Mesenchymal stem cell (in vitro differentiated cells and primary cell): Measurements from ENCODE around the gene SH2D7.

Source experiments
- DNase-seq: peaks from one replicate; pipeline ENCODE4 v3.0.0-alpha.2; 2013
- H2AFZ ChIP-seq: one replicate; pipeline ENCODE4 v1.6.1; 2013; ENCODE audit warnings: low read depth, mild to moderate bottlenecking, control low read depth, inconsistent platforms, low read length, moderate library complexity
- H2AK5ac ChIP-seq: 2 replicates; pipeline ENCODE4 v1.6.1; 2013; ENCODE audit warnings: low read length, moderate library complexity, mild to moderate bottlenecking, inconsistent platforms; ENCODE audit not compliant: severe bottlenecking
- H2BK120ac ChIP-seq: one replicate; pipeline ENCODE4 v1.6.1; 2013; ENCODE audit warnings: low read depth, mild to moderate bottlenecking, inconsistent platforms, low read length, moderate library complexity
- H2BK12ac ChIP-seq, 2 experiments: one replicate each; pipeline ENCODE4 v1.6.1; 2013; ENCODE audit warnings: inconsistent platforms in 2 of 2, low read length in 2 of 2, mild to moderate bottlenecking in 2 of 2, moderate library complexity in 2 of 2, control low read depth in 1 of 2
- H2BK15ac ChIP-seq: one replicate; pipeline ENCODE4 v1.6.1; 2013; ENCODE audit warnings: mild to moderate bottlenecking, low read depth, inconsistent platforms; ENCODE audit not compliant: poor library complexity, severe bottlenecking
- H2BK5ac ChIP-seq: 2 replicates; pipeline ENCODE4 v1.6.1; 2013; ENCODE audit warnings: low read depth, mild to moderate bottlenecking, low read length, control low read depth, inconsistent platforms; ENCODE audit not compliant: poor library complexity, severe bottlenecking
- H3K14ac ChIP-seq, 2 experiments: one replicate each; pipeline ENCODE4 v1.6.1; 2013; ENCODE audit warnings: inconsistent platforms in 2 of 2, low read length in 2 of 2, control low read depth in 1 of 2, mild to moderate bottlenecking in 1 of 2, moderate library complexity in 1 of 2
- H3K18ac ChIP-seq, 2 experiments: one replicate each; pipeline ENCODE4 v1.6.1; 2013; ENCODE audit warnings: inconsistent platforms in 2 of 2, low read length in 2 of 2, control low read depth in 1 of 2, low read depth in 1 of 2, mild to moderate bottlenecking in 1 of 2
- H3K23ac ChIP-seq, 2 experiments: one replicate each; pipeline ENCODE4 v1.6.1; 2013; ENCODE audit warnings: inconsistent platforms in 2 of 2, low read length in 2 of 2, mild to moderate bottlenecking in 2 of 2, moderate library complexity in 2 of 2, control low read depth in 1 of 2
- H3K27ac ChIP-seq: 2 replicates; pipeline ENCODE4 v1.5.1; 2013; ENCODE audit warnings: mild to moderate bottlenecking, moderate library complexity, low read length, control low read depth, inconsistent platforms; ENCODE audit not compliant: poor library complexity, severe bottlenecking
- H3K27me3 ChIP-seq, 2 experiments: 2 replicates each; pipeline versions ENCODE4 v1.6.1 to v1.7.0; 2013; ENCODE audit warnings: low read length in 2 of 2, mild to moderate bottlenecking in 2 of 2, moderate library complexity in 2 of 2, control low read depth in 1 of 2, inconsistent platforms in 1 of 2; ENCODE audit not compliant: control insufficient read depth in 1 of 2, insufficient read depth in 1 of 2
- H3K36me3 ChIP-seq, 2 experiments: 2 replicates each; pipeline versions ENCODE4 v1.6.1 to v1.7.0; 2013; ENCODE audit warnings: low read length in 2 of 2, control low read depth in 1 of 2, inconsistent platforms in 1 of 2, low read depth in 1 of 2, mild to moderate bottlenecking in 1 of 2; ENCODE audit not compliant: insufficient read depth in 2 of 2, control insufficient read depth in 1 of 2
- H3K4ac ChIP-seq, 2 experiments: one replicate each; pipeline ENCODE4 v1.6.1; 2013; ENCODE audit warnings: inconsistent platforms in 2 of 2, low read length in 2 of 2, mild to moderate bottlenecking in 2 of 2, moderate library complexity in 2 of 2, control low read depth in 1 of 2, low read depth in 1 of 2
- H3K4me1 ChIP-seq: 2 replicates; pipeline ENCODE4 v1.6.1; 2013; ENCODE audit warnings: low read depth, low read length, control low read depth; ENCODE audit not compliant: control insufficient read depth, insufficient read depth
- H3K4me2 ChIP-seq: 2 replicates; pipeline ENCODE4 v1.6.1; 2013; ENCODE audit warnings: low read length, mild to moderate bottlenecking, inconsistent platforms; ENCODE audit not compliant: poor library complexity, severe bottlenecking
- H3K4me3 ChIP-seq, 2 experiments: 2 replicates each; pipeline versions ENCODE4 v1.5.1 to v1.7.0; 2013; ENCODE audit warnings: low read length in 2 of 2, mild to moderate bottlenecking in 2 of 2, control low read depth in 1 of 2, low read depth in 1 of 2; ENCODE audit not compliant: insufficient read depth in 1 of 2
- H3K79me1 ChIP-seq: replicated peaks from 2 replicates; pipeline ENCODE4 v1.6.1; 2013; ENCODE audit warnings: mild to moderate bottlenecking, control low read depth, low read length, inconsistent platforms; ENCODE audit not compliant: poor library complexity, severe bottlenecking
- H3K9ac ChIP-seq: 2 replicates; pipeline ENCODE4 v1.7.0; 2013; ENCODE audit warnings: mild to moderate bottlenecking, low read length, moderate library complexity
- H3K9me3 ChIP-seq: 2 replicates; pipeline ENCODE4 v1.7.0; 2013; ENCODE audit warnings: mild to moderate bottlenecking, low read length; ENCODE audit not compliant: control insufficient read depth
- H4K8ac ChIP-seq: one replicate; pipeline ENCODE4 v1.6.1; 2013; ENCODE audit warnings: inconsistent platforms, mild to moderate bottlenecking, low read length, moderate library complexity
- H4K91ac ChIP-seq: one replicate; pipeline ENCODE4 v1.6.1; 2013; ENCODE audit warnings: mild to moderate bottlenecking, low read length, inconsistent platforms
- WGBS: methylation state at CpG from one replicate; pipeline ENCODE4 v1.1.7; 2013; ENCODE audit warnings: mixed read lengths; 5-methylcytosine and 5-hydroxymethylcytosine counted together

Gene SH2D7

GRCh38 chr15:78104566-78105475, 12.5 kb downstream of the SH2D7 start:
- Histone ChIP-seq H3K9ac (no peak overlapping the region), H3K79me1 (no peaks in the 10 kb centered on the region), H2BK5ac (no peak overlapping the region), H3K23ac (no peak overlapping the region), H3K27me3 (peaks cover 0 to 23% of the 10 kb centered on the region in 2 experiments), H3K36me3 (peaks cover 0 to 13% of the 10 kb centered on the region in 2 experiments), H3K9me3 (no peaks in the 10 kb centered on the region), H2BK120ac (no peak overlapping the region), H3K4me1 (peaks cover 17% of the 10 kb centered on the region), H3K14ac (peak overlapping the region in 1 of 2 experiments; percentile 37), H2BK12ac (peak overlapping the region in 1 of 2 experiments; percentile 24), H3K18ac (no peak overlapping the region), H2BK15ac (no peak overlapping the region), H2AFZ (no peak overlapping the region), H4K8ac (no peak overlapping the region), H3K4me2 (no peak overlapping the region), H3K4ac (no peak overlapping the region), H3K27ac (no peak overlapping the region), H3K4me3 (no peak overlapping the region), H2AK5ac (no peak overlapping the region), H4K91ac (peak overlapping the region; percentile 7)
- no peak for DNase-seq
- WGBS = 90% methylated on average over 12 of the region's 12 CpGs

- peaks cover 23% of the 10 kb centered on the region for H3K4me1 ChIP-seq
- H3K27ac ChIP-seq = no peak overlapping the region
- H2BK120ac ChIP-seq = peak overlapping the region; percentile 1
- peak overlapping the region; percentile 30 for H2AK5ac ChIP-seq
- H2AFZ ChIP-seq = no peak overlapping the region
- H3K9me3 ChIP-seq = no peaks in the 10 kb centered on the region
- H2BK12ac ChIP-seq = peak overlapping the region; percentile 49 to 68
- no peaks in the 10 kb centered on the region for H3K79me1 ChIP-seq
- H3K18ac ChIP-seq = peak overlapping the region in 1 of 2 experiments; percentile 67
- peak overlapping the region in 1 of 2 experiments; percentile 44 for H3K4ac ChIP-seq
- H3K4me3 ChIP-seq = no peak overlapping the region
- peaks cover 0 to 13% of the 10 kb centered on the region in 2 experiments for H3K36me3 ChIP-seq
- H2BK5ac ChIP-seq = no peak overlapping the region
- H4K8ac ChIP-seq = peak overlapping the region; percentile 12
- 93% methylated on average over 16 of the region's 16 CpGs for WGBS
- peak overlapping the region; percentile 57 for H4K91ac ChIP-seq
- peak overlapping the region in 1 of 2 experiments; percentile 46 for H3K14ac ChIP-seq
- no peak overlapping the region for H3K23ac ChIP-seq
- no peak overlapping the region for H3K9ac ChIP-seq
- H3K27me3 ChIP-seq = peaks cover 0 to 26% of the 10 kb centered on the region in 2 experiments
- H2BK15ac ChIP-seq = no peak overlapping the region
- no peak for DNase-seq
- H3K4me2 ChIP-seq = no peak overlapping the region
Observed at GRCh38 chr15:78105476-78106241, 13.3 kb downstream of the SH2D7 start.

GRCh38 chr15:78107471-78107870, 15.1 kb downstream of the SH2D7 start:
- H3K4ac ChIP-seq = no peak overlapping the region
- peak overlapping the region in 1 of 2 experiments; percentile 18 for H3K18ac ChIP-seq
- no peak overlapping the region for H4K8ac ChIP-seq
- H3K9ac ChIP-seq = no peak overlapping the region
- peak overlapping the region; percentile 9 for H2BK15ac ChIP-seq
- peaks cover 0 to 26% of the 10 kb centered on the region in 2 experiments for H3K27me3 ChIP-seq
- H2BK5ac ChIP-seq = no peak overlapping the region
- H3K79me1 ChIP-seq = no peaks in the 10 kb centered on the region
- no peak overlapping the region for H2BK12ac ChIP-seq
- no peaks in the 10 kb centered on the region for H3K9me3 ChIP-seq
- peaks cover 29% of the 10 kb centered on the region for H3K4me1 ChIP-seq
- peaks cover 0 to 16% of the 10 kb centered on the region in 2 experiments for H3K36me3 ChIP-seq
- no peak overlapping the region for H3K23ac ChIP-seq
- no peak overlapping the region for H2AFZ ChIP-seq
- no peak overlapping the region for H3K14ac ChIP-seq
- H3K4me3 ChIP-seq = no peak overlapping the region
- H2AK5ac ChIP-seq = peak overlapping the region; percentile 63
- no peak for DNase-seq
- no peak overlapping the region for H2BK120ac ChIP-seq
- H3K4me2 ChIP-seq = no peak overlapping the region
- H3K27ac ChIP-seq = no peak overlapping the region
- peak overlapping the region; percentile 45 for H4K91ac ChIP-seq
- WGBS = 93% methylated on average over 8 of the region's 8 CpGs
